Activated CD8-positive, alpha-beta T cell treated with anti-CD3 and anti-CD28 coated beads for 36 hours (primary cell): ENCODE data around the gene HS3ST3A1. TPM values are rescaled to one million over a fixed set of nuclear protein-coding genes. Genes with fewer than 3 reads are reported as not detected.

Experiments used
- ATAC-seq: fragments of 200-7000 bp; cut with Tn5 transposase; one replicate; pipeline ENCODE4 v1.10.0; 2021; ENCODE audit warnings: mild to moderate bottlenecking, moderate library complexity
- CTCF ChIA-PET: fragments of 350-600 bp; sonication (Branson Sonifier 250); formaldehyde crosslinking; loops from one replicate; lab custom pipeline; 2021; ENCODE audit warnings: antibody characterized with exemption; lab: Charles Lee
- POLR2A ChIA-PET: fragments of 350-600 bp; sonication (Branson Sonifier 250); formaldehyde crosslinking; loops from one replicate; lab custom pipeline; 2021; ENCODE audit warnings: antibody characterized with exemption; lab: Charles Lee
- DNase-seq: peaks from one replicate; pipeline ENCODE4 v3.0.0-alpha.2; 2020
- H3K27ac Mint-ChIP-seq: one replicate; pipeline ENCODE4 v1.8.0; 2021; ENCODE audit warnings: mild to moderate bottlenecking, mixed read lengths
- H3K27me3 Mint-ChIP-seq: one replicate; pipeline ENCODE4 v1.8.0; 2021; ENCODE audit warnings: mixed read lengths
- H3K36me3 Mint-ChIP-seq: one replicate; pipeline ENCODE4 v1.8.0; 2021; ENCODE audit warnings: low read depth, mixed read lengths
- H3K4me1 Mint-ChIP-seq: one replicate; pipeline ENCODE4 v1.8.0; 2021; ENCODE audit warnings: low read depth, mixed read lengths
- H3K4me3 Mint-ChIP-seq: one replicate; pipeline ENCODE4 v1.8.0; 2021; ENCODE audit warnings: mild to moderate bottlenecking, moderate library complexity, mixed read lengths
- H3K9me3 Mint-ChIP-seq: one replicate; pipeline ENCODE4 v1.8.0; 2021; ENCODE audit warnings: mixed read lengths
- intact Hi-C: fragments of 100-400 bp; cut with micrococcal nuclease; formaldehyde crosslinking; loops from one replicate; pipeline ENCODE4 v1.10.0; 2022
- total RNA-seq, 2 experiments: library from RNA; stranded (reverse); gene quantifications; one replicate each; pipeline ENCODE4 v1.2.3, GENCODE V29; 2021
- TF ChIP-seq, protein P1 (sequence below): fragments of 200-600 bp; IDR thresholded peaks from one replicate; pipeline ENCODE4 v1.8.0; 2022; ENCODE audit warnings: antibody characterized with exemption, mild to moderate bottlenecking

Gene HS3ST3A1
- total RNA-seq, 2 experiments from 2014 or later: 0.11 TPM; not detected in 1

DNA sequence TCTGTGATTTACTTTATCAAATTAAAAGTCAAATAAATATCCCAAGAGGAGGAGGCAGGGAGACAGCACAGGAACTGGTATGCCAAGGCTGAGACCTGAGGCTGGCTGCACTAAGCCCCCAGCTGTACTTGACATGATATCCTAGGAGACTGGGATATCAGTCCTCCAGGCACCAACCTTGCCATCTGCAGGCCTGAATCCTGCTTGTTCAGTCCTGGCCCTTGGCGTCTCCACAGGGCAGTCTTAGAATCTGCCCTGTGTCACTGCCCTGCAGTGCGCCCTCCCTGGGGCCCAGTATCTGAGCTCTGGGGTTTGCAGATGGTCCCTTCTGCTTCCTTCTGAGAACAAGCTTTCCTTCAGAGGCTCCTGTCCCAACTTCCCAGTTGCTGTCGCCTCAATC, 75.9 kb downstream of the HS3ST3A1 start:
- intact Hi-C loops: no loop called here
- H3K27me3 Mint-ChIP-seq: peaks cover 11% of the 10 kb centered on the region
- no peak overlapping the region for H3K27ac Mint-ChIP-seq
- DNase-seq (no peak), ATAC-seq (no peak)
- no peak overlapping the region for H3K4me3 Mint-ChIP-seq
- no peaks in the 10 kb centered on the region for H3K4me1 Mint-ChIP-seq
- ChIA-PET POLR2A (no interaction called here), CTCF (no interaction called here)
- TF ChIP-seq, protein P1, sequence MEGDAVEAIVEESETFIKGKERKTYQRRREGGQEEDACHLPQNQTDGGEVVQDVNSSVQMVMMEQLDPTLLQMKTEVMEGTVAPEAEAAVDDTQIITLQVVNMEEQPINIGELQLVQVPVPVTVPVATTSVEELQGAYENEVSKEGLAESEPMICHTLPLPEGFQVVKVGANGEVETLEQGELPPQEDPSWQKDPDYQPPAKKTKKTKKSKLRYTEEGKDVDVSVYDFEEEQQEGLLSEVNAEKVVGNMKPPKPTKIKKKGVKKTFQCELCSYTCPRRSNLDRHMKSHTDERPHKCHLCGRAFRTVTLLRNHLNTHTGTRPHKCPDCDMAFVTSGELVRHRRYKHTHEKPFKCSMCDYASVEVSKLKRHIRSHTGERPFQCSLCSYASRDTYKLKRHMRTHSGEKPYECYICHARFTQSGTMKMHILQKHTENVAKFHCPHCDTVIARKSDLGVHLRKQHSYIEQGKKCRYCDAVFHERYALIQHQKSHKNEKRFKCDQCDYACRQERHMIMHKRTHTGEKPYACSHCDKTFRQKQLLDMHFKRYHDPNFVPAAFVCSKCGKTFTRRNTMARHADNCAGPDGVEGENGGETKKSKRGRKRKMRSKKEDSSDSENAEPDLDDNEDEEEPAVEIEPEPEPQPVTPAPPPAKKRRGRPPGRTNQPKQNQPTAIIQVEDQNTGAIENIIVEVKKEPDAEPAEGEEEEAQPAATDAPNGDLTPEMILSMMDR: no peak
- no peaks in the 10 kb centered on the region for H3K36me3 Mint-ChIP-seq
- no peaks in the 10 kb centered on the region for H3K9me3 Mint-ChIP-seq

DNA sequence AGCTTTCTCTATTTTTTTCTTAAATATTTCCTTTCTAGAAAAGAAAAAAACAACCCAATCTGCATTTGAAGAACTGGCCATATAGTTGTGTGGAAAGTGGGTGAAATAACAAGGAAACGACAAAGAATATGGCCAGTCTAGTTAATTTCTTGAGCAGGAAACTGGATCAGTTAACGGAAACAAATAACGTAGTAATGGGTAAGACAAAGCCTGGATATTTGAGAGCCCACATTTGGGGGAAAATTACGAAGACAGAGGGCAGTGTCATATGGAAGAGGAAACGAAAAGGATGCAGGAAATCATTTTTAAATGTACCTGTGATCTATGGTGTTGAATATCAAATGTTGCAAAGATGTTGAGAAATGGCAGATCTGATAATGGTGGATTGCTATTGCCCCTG, 78.6 kb downstream of the HS3ST3A1 start:
- POLR2A ChIA-PET: no interaction called here
- CTCF ChIA-PET: no interaction called here
- H3K4me3 Mint-ChIP-seq: no peak overlapping the region
- ATAC-seq: no peak
- H3K27ac Mint-ChIP-seq: no peak overlapping the region
- intact Hi-C loops: no loop called here
- TF ChIP-seq, protein P1: no peak
- DNase-seq: no peak
- no peaks in the 10 kb centered on the region for H3K4me1 Mint-ChIP-seq
- H3K9me3 Mint-ChIP-seq: no peaks in the 10 kb centered on the region
- peaks cover 6% of the 10 kb centered on the region for H3K27me3 Mint-ChIP-seq
- H3K36me3 Mint-ChIP-seq: no peaks in the 10 kb centered on the region

DNA sequence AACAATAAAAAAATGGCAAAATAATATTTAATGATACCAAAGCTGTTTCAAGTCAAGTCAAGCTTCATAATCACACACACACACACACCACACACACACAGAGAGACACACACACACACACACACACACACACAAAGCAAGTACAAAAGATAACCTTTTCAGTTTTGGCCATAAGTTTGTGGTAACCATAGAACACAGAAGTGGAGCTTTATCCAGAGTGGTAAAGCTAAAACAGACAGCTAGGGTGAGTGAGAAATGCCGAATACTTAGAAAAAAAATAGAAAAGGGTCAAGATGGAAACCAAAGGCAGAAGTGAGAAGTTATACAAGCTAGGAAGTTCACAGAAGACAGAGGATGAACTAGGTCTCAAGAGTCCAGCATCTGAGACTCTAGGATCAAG, 79.0 kb downstream of the HS3ST3A1 start:
- TF ChIP-seq, protein P1: no peak
- peaks cover 6% of the 10 kb centered on the region for H3K27me3 Mint-ChIP-seq
- H3K4me1 Mint-ChIP-seq: no peaks in the 10 kb centered on the region
- H3K27ac Mint-ChIP-seq: no peak overlapping the region
- no peaks in the 10 kb centered on the region for H3K9me3 Mint-ChIP-seq
- no peaks in the 10 kb centered on the region for H3K36me3 Mint-ChIP-seq
- ChIA-PET POLR2A (no interaction called here), CTCF (no interaction called here)
- no peak overlapping the region for H3K4me3 Mint-ChIP-seq
- DNase-seq: no peak
- intact Hi-C loops: no loop called here
- ATAC-seq: no peak

DNA sequence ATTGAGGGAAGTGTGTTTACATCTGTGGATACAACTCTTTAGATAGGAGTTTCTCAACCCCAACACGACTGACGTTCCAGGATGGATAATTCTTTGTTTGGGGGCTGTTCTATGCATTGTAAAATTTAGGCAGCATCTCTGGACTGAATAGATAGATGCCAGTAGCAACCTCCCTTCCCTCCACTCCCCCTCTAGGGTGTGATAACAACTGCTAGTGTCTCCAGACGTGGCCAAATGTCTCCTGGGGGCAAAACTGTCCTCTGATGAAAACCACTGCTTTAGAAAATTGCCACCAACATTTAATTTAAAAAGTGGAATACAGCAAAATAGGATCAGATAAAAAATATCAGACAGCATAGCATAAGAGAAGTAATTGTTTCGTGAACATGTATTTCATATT, 79.9 kb downstream of the HS3ST3A1 start:
- H3K4me1 Mint-ChIP-seq: no peaks in the 10 kb centered on the region
- H3K27me3 Mint-ChIP-seq: peaks cover 6% of the 10 kb centered on the region
- no peak overlapping the region for H3K4me3 Mint-ChIP-seq
- no peak for ATAC-seq
- ChIA-PET POLR2A (no interaction called here), CTCF (no interaction called here)
- H3K9me3 Mint-ChIP-seq: no peaks in the 10 kb centered on the region
- no peaks in the 10 kb centered on the region for H3K36me3 Mint-ChIP-seq
- DNase-seq: no peak
- intact Hi-C loops: no loop called here
- H3K27ac Mint-ChIP-seq: no peak overlapping the region
- TF ChIP-seq, protein P1: no peak

DNA sequence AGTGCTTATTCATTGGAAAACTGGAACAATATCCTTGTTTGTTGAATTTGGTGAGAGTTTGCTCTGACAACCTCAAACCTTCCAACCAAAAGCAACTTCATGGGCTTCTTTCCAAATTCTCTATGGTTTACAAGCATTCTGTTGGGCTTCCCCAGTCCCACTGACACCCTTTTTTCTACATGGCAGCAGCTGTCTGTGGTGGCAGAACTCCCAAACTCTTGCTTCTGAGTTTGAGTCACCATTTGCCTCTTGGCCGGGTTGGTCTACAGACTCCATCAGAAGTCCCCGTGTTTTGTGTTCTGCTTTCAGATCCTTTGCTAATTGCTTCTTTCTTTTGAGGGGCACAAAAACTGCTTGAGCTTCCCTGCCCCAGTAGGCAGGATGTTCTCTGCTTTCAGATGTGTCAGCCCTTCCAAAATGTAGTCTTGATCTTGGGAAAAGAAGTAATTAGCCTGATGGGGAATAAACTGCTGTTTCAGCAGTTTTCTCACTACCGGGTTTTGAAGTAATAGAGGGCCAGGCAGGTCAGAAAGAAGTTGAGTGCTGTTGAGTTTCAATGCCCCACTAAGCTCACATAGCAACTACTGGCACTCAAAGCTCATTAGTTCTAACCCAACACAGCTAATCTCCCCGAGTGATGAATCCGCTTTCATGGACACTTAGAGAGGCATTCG, 80.7 kb downstream of the HS3ST3A1 start:
- POLR2A ChIA-PET: no interaction called here
- no peaks in the 10 kb centered on the region for H3K9me3 Mint-ChIP-seq
- CTCF ChIA-PET: no interaction called here
- H3K4me1 Mint-ChIP-seq: no peaks in the 10 kb centered on the region
- no peak overlapping the region for H3K4me3 Mint-ChIP-seq
- H3K27me3 Mint-ChIP-seq: peaks cover 4% of the 10 kb centered on the region
- TF ChIP-seq, protein P1: no peak
- intact Hi-C loops: no loop called here
- no peak overlapping the region for H3K27ac Mint-ChIP-seq
- no peak for DNase-seq
- H3K36me3 Mint-ChIP-seq: no peaks in the 10 kb centered on the region
- no peak for ATAC-seq
